NCI-H187 treated with DMSO at 0.1 percent for 48 hours (cell line): ENCODE results near the gene MGME1.
"Not testable (repeated sequence)": the region's sequence is repeated elsewhere in the genome, so short reads cannot be mapped to it uniquely, and the experiment has no call there.

Source experiments
- DNase-seq: peaks from one replicate; lab custom pipeline; 2025; lab: John Stamatoyannopoulos, UW

Gene MGME1

GRCh38 chr20:18020931-18021330, 52.1 kb downstream of the MGME1 start:
- DNase-seq: no peak

GRCh38 chr20:18024606-18025127, 55.8 kb downstream of the MGME1 start:
- DNase-seq: no peak

GRCh38 chr20:18027011-18027410, 58.2 kb downstream of the MGME1 start:
- not testable (repeated sequence) for DNase-seq

- DNase-seq: no peak
Observed at GRCh38 chr20:18030020-18030419, 61.2 kb downstream of the MGME1 start.

GRCh38 chr20:18031050-18031449, 62.2 kb downstream of the MGME1 start:
- DNase-seq: no peak

- DNase-seq: no peak
Observed at GRCh38 chr20:18031888-18032509, 63.2 kb downstream of the MGME1 start.

GRCh38 chr20:18032977-18033892, 64.4 kb downstream of the MGME1 start:
- no peak for DNase-seq

- DNase-seq: no peak
Observed at GRCh38 chr20:18034039-18034438, 65.2 kb downstream of the MGME1 start.

GRCh38 chr20:18039063-18039462, 70.2 kb downstream of the MGME1 start:
- DNase-seq: no peak
